ENCODE measurements around the gene ACP2.

ACP2 gene

GRCh38 chr11:47282462-47282861 is 33.8 kb upstream of the ACP2 start (continued):
- no peak for TF ChIP-seq ZNF16 (tag by site-specific recombination; IDR thresholded peaks at IDR 0.05; ENCODE audit: low read depth)

DNA sequence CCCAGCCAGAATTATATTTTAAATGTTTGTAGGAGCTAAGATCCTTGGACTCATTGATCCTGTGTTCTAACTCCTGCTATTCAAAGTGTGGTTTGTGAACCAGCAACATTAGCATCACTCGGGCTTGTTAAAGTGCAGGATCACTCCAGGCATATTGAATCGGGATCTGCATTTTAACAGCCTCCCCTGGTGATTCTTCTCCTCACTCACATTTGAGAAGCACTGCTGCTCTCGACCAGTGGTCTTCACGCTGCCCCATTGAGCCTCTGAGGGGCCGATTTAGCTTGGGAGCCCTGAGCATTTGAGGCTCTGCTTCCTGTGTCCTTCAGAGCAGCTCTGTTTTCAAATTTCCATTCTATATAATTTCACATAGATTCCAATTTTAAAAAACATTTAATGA is 32.2 kb upstream of the ACP2 start:
- POLR2A ChIA-PET, result interaction anchor here (1.7 kb wide), 1 partner anchor 32 kb away, joined by 5 read pairs; the partner anchor contains the start of gene ACP2
- Histone ChIP-seq H3K36me3 (ENCODE audit: control insufficient read depth in 2 of 2, insufficient read depth in 1 of 2, low read length in 2 of 2) (peaks cover 12 to 88% of the 10 kb centered on the region in 2 experiments), H3K4me3 (ENCODE audit: low read depth, low read length) (no peak overlapping the region), H3K4me1 (ENCODE audit: control insufficient read depth, insufficient read depth, low read length) (no peaks in the 10 kb centered on the region), H3K9me3 (ENCODE audit: control insufficient read depth, insufficient read depth, low read depth, low read length) (no peaks in the 10 kb centered on the region), H3K27ac (ENCODE audit: extremely low read depth, low read depth, low read length) (no peak overlapping the region)
- CTCF ChIA-PET, result interaction anchor here (1.2 to 1.3 kb wide), 2 partner anchors 9 to 101 kb away, joined by 3 to 8 read pairs; no protein-coding TSS in a partner anchor
- no peak for TF ChIP-seq ZNF529 (tag by site-specific recombination; IDR thresholded peaks at IDR 0.05; ENCODE audit: insufficient replicate concordance)
- no peak for TF ChIP-seq ZNF626 (tag by site-specific recombination; IDR thresholded peaks at IDR 0.05)
- TF ChIP-seq, protein P1, sequence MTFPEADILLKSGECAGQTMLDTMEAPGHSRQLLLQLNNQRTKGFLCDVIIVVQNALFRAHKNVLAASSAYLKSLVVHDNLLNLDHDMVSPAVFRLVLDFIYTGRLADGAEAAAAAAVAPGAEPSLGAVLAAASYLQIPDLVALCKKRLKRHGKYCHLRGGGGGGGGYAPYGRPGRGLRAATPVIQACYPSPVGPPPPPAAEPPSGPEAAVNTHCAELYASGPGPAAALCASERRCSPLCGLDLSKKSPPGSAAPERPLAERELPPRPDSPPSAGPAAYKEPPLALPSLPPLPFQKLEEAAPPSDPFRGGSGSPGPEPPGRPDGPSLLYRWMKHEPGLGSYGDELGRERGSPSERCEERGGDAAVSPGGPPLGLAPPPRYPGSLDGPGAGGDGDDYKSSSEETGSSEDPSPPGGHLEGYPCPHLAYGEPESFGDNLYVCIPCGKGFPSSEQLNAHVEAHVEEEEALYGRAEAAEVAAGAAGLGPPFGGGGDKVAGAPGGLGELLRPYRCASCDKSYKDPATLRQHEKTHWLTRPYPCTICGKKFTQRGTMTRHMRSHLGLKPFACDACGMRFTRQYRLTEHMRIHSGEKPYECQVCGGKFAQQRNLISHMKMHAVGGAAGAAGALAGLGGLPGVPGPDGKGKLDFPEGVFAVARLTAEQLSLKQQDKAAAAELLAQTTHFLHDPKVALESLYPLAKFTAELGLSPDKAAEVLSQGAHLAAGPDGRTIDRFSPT (tag by site-specific recombination; IDR thresholded peaks at IDR 0.05), result no peak
- TF ChIP-seq, protein P2, sequence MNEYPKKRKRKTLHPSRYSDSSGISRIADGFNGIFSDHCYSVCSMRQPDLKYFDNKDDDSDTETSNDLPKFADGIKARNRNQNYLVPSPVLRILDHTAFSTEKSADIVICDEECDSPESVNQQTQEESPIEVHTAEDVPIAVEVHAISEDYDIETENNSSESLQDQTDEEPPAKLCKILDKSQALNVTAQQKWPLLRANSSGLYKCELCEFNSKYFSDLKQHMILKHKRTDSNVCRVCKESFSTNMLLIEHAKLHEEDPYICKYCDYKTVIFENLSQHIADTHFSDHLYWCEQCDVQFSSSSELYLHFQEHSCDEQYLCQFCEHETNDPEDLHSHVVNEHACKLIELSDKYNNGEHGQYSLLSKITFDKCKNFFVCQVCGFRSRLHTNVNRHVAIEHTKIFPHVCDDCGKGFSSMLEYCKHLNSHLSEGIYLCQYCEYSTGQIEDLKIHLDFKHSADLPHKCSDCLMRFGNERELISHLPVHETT (tag by site-specific recombination; IDR thresholded peaks at IDR 0.05), result no peak
- TF ChIP-seq TRIM28 (IDR thresholded peaks at IDR 0.05; ENCODE audit: borderline replicate concordance, low read length), result no peak
- TF ChIP-seq, protein P3, sequence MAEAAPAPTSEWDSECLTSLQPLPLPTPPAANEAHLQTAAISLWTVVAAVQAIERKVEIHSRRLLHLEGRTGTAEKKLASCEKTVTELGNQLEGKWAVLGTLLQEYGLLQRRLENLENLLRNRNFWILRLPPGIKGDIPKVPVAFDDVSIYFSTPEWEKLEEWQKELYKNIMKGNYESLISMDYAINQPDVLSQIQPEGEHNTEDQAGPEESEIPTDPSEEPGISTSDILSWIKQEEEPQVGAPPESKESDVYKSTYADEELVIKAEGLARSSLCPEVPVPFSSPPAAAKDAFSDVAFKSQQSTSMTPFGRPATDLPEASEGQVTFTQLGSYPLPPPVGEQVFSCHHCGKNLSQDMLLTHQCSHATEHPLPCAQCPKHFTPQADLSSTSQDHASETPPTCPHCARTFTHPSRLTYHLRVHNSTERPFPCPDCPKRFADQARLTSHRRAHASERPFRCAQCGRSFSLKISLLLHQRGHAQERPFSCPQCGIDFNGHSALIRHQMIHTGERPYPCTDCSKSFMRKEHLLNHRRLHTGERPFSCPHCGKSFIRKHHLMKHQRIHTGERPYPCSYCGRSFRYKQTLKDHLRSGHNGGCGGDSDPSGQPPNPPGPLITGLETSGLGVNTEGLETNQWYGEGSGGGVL (tag by site-specific recombination; IDR thresholded peaks at IDR 0.05), result no peak
- TF ChIP-seq HOXC10 (CRISPR knock-in tag; IDR thresholded peaks at IDR 0.05), result no peak
- no peak for TF ChIP-seq REPIN1 (tag by site-specific recombination; IDR thresholded peaks at IDR 0.05; ENCODE audit: low read depth)
- no peak for TF ChIP-seq ZNF157 (tag by site-specific recombination; IDR thresholded peaks at IDR 0.05)
- no peak for TF ChIP-seq ZNF837 (tag by site-specific recombination; IDR thresholded peaks at IDR 0.05)
- TF ChIP-seq ZNF221 (tag by site-specific recombination; IDR thresholded peaks at IDR 0.05; ENCODE audit: borderline replicate concordance), result no peak
- TF ChIP-seq, protein P4, sequence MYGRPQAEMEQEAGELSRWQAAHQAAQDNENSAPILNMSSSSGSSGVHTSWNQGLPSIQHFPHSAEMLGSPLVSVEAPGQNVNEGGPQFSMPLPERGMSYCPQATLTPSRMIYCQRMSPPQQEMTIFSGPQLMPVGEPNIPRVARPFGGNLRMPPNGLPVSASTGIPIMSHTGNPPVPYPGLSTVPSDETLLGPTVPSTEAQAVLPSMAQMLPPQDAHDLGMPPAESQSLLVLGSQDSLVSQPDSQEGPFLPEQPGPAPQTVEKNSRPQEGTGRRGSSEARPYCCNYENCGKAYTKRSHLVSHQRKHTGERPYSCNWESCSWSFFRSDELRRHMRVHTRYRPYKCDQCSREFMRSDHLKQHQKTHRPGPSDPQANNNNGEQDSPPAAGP (tag by site-specific recombination; IDR thresholded peaks at IDR 0.05), result no peak

DNA sequence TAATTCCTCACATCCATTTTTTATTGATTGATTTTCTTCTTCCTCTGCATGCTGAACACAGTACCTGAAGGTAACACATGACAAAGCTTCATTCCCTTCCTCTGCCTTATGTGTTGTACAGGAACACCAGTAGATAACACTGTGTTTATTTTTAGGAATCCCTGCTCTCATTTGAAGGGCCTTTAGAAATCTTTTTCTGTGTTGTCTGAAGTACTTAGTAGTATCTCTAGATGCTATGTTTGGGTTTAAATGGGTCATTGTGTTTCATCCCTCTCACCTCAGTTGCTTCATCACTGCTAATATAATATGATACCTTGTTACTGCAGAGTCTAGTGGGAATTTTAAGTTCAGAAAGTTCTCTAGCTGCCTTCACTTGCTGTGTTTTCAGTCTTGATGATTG is 31.5 kb upstream of the ACP2 start:
- H3K36me3 ChIP-seq (ENCODE audit: control insufficient read depth in 2 of 2, insufficient read depth in 1 of 2, low read length in 2 of 2), result peaks cover 12 to 88% of the 10 kb centered on the region in 2 experiments
- ChIA-PET CTCF (interaction anchor here (1.0 to 1.3 kb wide), 3 partner anchors 9 to 101 kb away, joined by 3 to 8 read pairs (median 4); partner anchors contain the start of gene NR1H3), POLR2A (interaction anchor here (1.7 kb wide), 1 partner anchor 31 kb away, joined by 5 read pairs; the partner anchor contains the start of gene ACP2)
- H3K27ac ChIP-seq (ENCODE audit: extremely low read depth, low read depth, low read length), result no peak overlapping the region
- no peak for TF ChIP-seq ZNF521 (tag by site-specific recombination; IDR thresholded peaks at IDR 0.05)
- no peak overlapping the region for H3K4me3 ChIP-seq (ENCODE audit: low read depth, low read length)
- H3K4me1 ChIP-seq (ENCODE audit: control insufficient read depth, insufficient read depth, low read length), result no peaks in the 10 kb centered on the region
- H3K9me3 ChIP-seq (ENCODE audit: control insufficient read depth, insufficient read depth, low read depth, low read length), result no peaks in the 10 kb centered on the region
